ENCODE data around the gene LRRC8C. TPM values are rescaled to one million over a fixed set of nuclear protein-coding genes. Genes with fewer than 3 reads are reported as not detected.
A peak's percentile ranks its signal among the peaks of the same experiment; 100 is the strongest.

Gene LRRC8C
- total RNA-seq, 1 donor from 2014 or later, result 3.3 TPM

GRCh38 chr1:89673251-89673650 is 40.3 kb downstream of the LRRC8C start:
- no peaks in the 10 kb centered on the region for H3K27me3 Mint-ChIP-seq
- H3K36me3 Mint-ChIP-seq (ENCODE audit: insufficient read depth), result no peaks in the 10 kb centered on the region
- H3K4me3 Mint-ChIP-seq (ENCODE audit: low read depth), result no peak overlapping the region
- no peaks in the 10 kb centered on the region for H3K4me1 Mint-ChIP-seq (ENCODE audit: low read depth)
- no peaks in the 10 kb centered on the region for H3K9me3 Mint-ChIP-seq (ENCODE audit: low read depth)
- TF ChIP-seq CTCF (IDR thresholded peaks at IDR 0.05; ENCODE audit: unreplicated experiment), result no peak
- peak overlapping the region; percentile 35 for H3K27ac Mint-ChIP-seq
- no peak for DNase-seq (ENCODE audit: low spot score, unreplicated experiment)

GRCh38 chr1:89675677-89676076 is 42.8 kb downstream of the LRRC8C start:
- no peak overlapping the region for H3K4me3 Mint-ChIP-seq (ENCODE audit: low read depth)
- H3K27ac Mint-ChIP-seq, result no peak overlapping the region
- H3K4me1 Mint-ChIP-seq (ENCODE audit: low read depth), result no peaks in the 10 kb centered on the region
- peaks cover 2% of the 10 kb centered on the region for H3K36me3 Mint-ChIP-seq (ENCODE audit: insufficient read depth)
- no peak for DNase-seq (ENCODE audit: low spot score, unreplicated experiment)
- H3K27me3 Mint-ChIP-seq, result no peaks in the 10 kb centered on the region
- H3K9me3 Mint-ChIP-seq (ENCODE audit: low read depth), result peaks cover 4% of the 10 kb centered on the region
- TF ChIP-seq CTCF (IDR thresholded peaks at IDR 0.05; ENCODE audit: unreplicated experiment), result no peak

GRCh38 chr1:89681045-89681729 is 48.3 kb downstream of the LRRC8C start:
- Mint-ChIP-seq H3K27me3 (no peaks in the 10 kb centered on the region), H3K9me3 (ENCODE audit: low read depth) (peaks cover 12% of the 10 kb centered on the region), H3K27ac (no peak overlapping the region), H3K4me1 (ENCODE audit: low read depth) (peaks cover 4% of the 10 kb centered on the region), H3K4me3 (ENCODE audit: low read depth) (no peak overlapping the region), H3K36me3 (ENCODE audit: insufficient read depth) (peaks cover 5% of the 10 kb centered on the region)
- TF ChIP-seq CTCF (IDR thresholded peaks at IDR 0.05; ENCODE audit: unreplicated experiment), result no peak
- DNase-seq (ENCODE audit: low spot score, unreplicated experiment), result no peak

- Mint-ChIP-seq H3K4me1 (ENCODE audit: low read depth) (peaks cover 6% of the 10 kb centered on the region), H3K4me3 (ENCODE audit: low read depth) (no peak overlapping the region), H3K27ac (no peak overlapping the region), H3K9me3 (ENCODE audit: low read depth) (peaks cover 12% of the 10 kb centered on the region), H3K27me3 (no peaks in the 10 kb centered on the region), H3K36me3 (ENCODE audit: insufficient read depth) (peaks cover 6% of the 10 kb centered on the region)
- no peak for TF ChIP-seq CTCF (IDR thresholded peaks at IDR 0.05; ENCODE audit: unreplicated experiment)
- no peak for DNase-seq (ENCODE audit: low spot score, unreplicated experiment)
These were observed 49.7 kb downstream of the LRRC8C start for GRCh38 chr1:89682611-89683010.

GRCh38 chr1:89685461-89685860 is 52.5 kb downstream of the LRRC8C start:
- no peaks in the 10 kb centered on the region for H3K27me3 Mint-ChIP-seq
- peaks cover 17% of the 10 kb centered on the region for H3K4me1 Mint-ChIP-seq (ENCODE audit: low read depth)
- DNase-seq (ENCODE audit: low spot score, unreplicated experiment), result no peak
- no peak overlapping the region for H3K27ac Mint-ChIP-seq
- H3K9me3 Mint-ChIP-seq (ENCODE audit: low read depth), result peaks cover 9% of the 10 kb centered on the region
- H3K4me3 Mint-ChIP-seq (ENCODE audit: low read depth), result no peak overlapping the region
- H3K36me3 Mint-ChIP-seq (ENCODE audit: insufficient read depth), result peaks cover 6% of the 10 kb centered on the region
- no peak for TF ChIP-seq CTCF (IDR thresholded peaks at IDR 0.05; ENCODE audit: unreplicated experiment)

Measured in progenitor cell of endocrine pancreas (in vitro differentiated cells).